ENCODE results near the gene SLC15A4. TPM values are rescaled to one million over a fixed set of nuclear protein-coding genes. Genes with fewer than 3 reads are reported as not detected.
"Not testable (repeated sequence)": the region's sequence is repeated elsewhere in the genome, so short reads cannot be mapped to it uniquely, and the experiment has no call there.

The SLC15A4 gene
- total RNA-seq, 1 donor from 2014 or later = 35.0 TPM

DNA sequence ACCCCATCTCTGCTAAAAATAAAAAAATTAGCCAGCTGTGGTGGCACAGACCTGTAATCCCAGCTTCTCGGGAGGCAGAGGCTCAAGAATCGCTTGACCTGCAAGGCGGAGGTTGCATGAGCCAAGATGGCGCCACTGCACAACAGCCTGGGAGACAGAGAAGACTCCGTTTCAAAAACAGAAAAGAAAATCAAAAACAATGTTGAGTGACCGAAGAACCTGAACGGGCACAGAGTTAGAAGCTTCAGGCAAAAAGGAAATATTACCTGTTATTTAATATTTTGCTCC lies 33.0 kb upstream of the SLC15A4 start:
- H3K4me1 ChIP-seq (ENCODE audit: control insufficient read depth in 3 of 3, insufficient read depth in 3 of 3, low read length in 3 of 3) = peaks cover 0 to 4% (median 3%) of the 10 kb centered on the region in 3 donors
- no peak overlapping the region for H3K4me3 ChIP-seq (ENCODE audit: low read length in 3 of 3)
- H3K27ac ChIP-seq (ENCODE audit: low read depth, low read length) = no peak overlapping the region
- no peaks in the 10 kb centered on the region for H3K9me3 ChIP-seq (ENCODE audit: control insufficient read depth in 3 of 3, low read length in 3 of 3)
- peaks cover 17 to 24% (median 19%) of the 10 kb centered on the region in 3 donors for H3K27me3 ChIP-seq (ENCODE audit: control insufficient read depth in 3 of 3, insufficient read depth in 3 of 3, low read length in 3 of 3)
- no peaks in the 10 kb centered on the region for H3K36me3 ChIP-seq (ENCODE audit: control insufficient read depth in 3 of 3, insufficient read depth in 3 of 3, low read length in 3 of 3)
- H3K9ac ChIP-seq (ENCODE audit: low read depth in 1 of 3, low read length in 3 of 3) = no peak overlapping the region

DNA sequence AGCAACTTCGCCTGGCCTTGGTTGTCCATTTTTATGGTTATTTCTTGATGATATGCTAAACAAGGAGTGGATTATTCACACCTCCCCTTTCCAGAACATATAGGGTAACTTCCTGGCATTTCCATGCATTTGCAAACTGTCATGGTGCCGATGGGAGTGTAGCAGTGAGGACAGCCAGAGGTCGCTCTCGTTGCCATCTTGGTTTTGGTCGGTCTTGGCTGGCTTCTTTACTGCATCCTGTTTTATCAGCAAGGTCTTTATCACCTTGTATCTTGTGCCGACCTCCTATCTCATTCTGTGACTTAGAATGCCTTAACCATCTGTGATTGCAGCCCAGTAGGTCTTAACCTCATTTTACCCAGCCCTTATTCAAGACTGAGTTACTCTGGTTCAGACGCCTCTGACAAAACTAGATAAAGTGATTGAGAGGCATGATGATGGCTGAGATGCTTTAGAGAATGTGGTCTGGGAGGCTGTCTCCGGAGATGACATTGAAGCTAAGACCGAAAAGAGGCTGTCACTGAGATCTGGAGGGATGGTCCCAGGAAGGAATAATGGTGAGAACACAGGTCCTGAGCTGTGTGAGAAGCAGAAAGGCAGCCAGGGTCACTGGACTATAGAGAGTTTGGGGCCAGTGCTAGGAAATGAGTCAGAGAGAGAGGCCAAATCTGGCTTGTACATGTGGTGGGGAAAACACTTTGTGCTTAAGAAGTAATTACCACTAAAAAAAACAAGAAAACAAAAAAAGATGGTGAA lies 32.5 kb upstream of the SLC15A4 start:
- Histone ChIP-seq H3K27me3 (ENCODE audit: control insufficient read depth in 3 of 3, insufficient read depth in 3 of 3, low read length in 3 of 3) (peaks cover 17 to 24% (median 19%) of the 10 kb centered on the region in 3 donors), H3K27ac (ENCODE audit: low read depth, low read length) (no peak overlapping the region), H3K4me1 (ENCODE audit: control insufficient read depth in 3 of 3, insufficient read depth in 3 of 3, low read length in 3 of 3) (peaks cover 0 to 4% (median 3%) of the 10 kb centered on the region in 3 donors), H3K4me3 (ENCODE audit: low read length in 3 of 3) (no peak overlapping the region), H3K9me3 (ENCODE audit: control insufficient read depth in 3 of 3, low read length in 3 of 3) (no peaks in the 10 kb centered on the region), H3K36me3 (ENCODE audit: control insufficient read depth in 3 of 3, insufficient read depth in 3 of 3, low read length in 3 of 3) (no peaks in the 10 kb centered on the region), H3K9ac (ENCODE audit: low read depth in 1 of 3, low read length in 3 of 3) (no peak overlapping the region)

DNA sequence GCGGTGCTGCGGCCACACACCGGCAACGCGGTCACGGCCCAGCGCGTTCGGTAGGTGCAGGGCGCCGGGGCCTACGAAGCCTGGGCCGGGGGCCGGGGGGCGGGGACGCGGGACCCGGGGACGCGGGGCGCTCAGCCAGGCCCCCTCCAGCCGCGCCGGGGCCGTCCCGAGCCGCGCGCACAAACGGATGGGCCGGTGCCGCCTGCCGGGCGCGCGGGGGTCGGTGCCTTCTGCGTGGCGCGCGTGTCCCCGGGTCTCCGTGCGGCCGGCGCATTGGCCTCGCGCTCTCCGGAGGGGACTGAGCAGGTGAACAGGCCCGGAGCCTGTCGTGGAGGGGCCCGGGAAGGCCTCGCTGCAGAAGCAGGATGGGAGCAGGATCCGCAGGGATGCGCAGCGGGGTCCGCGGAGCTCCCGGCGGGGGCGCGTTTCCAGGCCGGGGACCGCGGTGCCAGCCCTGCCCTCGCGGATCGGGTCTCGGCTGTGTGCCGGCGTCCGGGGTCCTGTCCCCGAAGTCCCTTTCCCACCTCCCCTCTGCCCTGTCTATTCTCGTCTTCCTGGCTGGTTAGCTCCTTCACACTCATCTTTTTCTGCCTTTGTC lies 29.9 kb upstream of the SLC15A4 start:
- H3K27ac ChIP-seq (ENCODE audit: low read depth, low read length) = no peak overlapping the region
- H3K36me3 ChIP-seq (ENCODE audit: control insufficient read depth in 3 of 3, insufficient read depth in 3 of 3, low read length in 3 of 3) = no peaks in the 10 kb centered on the region
- no peaks in the 10 kb centered on the region for H3K9me3 ChIP-seq (ENCODE audit: control insufficient read depth in 3 of 3, low read length in 3 of 3)
- peaks cover 0 to 4% (median 3%) of the 10 kb centered on the region in 3 donors for H3K4me1 ChIP-seq (ENCODE audit: control insufficient read depth in 3 of 3, insufficient read depth in 3 of 3, low read length in 3 of 3)
- peak overlapping the region; percentile 38 to 54 (median 54) for H3K4me3 ChIP-seq (ENCODE audit: low read length in 3 of 3)
- peaks cover 17 to 24% (median 19%) of the 10 kb centered on the region in 3 donors for H3K27me3 ChIP-seq (ENCODE audit: control insufficient read depth in 3 of 3, insufficient read depth in 3 of 3, low read length in 3 of 3)
- peak overlapping the region in 2 of 3 donors; percentile 38 to 60 for H3K9ac ChIP-seq (ENCODE audit: low read depth in 1 of 3, low read length in 3 of 3)

DNA sequence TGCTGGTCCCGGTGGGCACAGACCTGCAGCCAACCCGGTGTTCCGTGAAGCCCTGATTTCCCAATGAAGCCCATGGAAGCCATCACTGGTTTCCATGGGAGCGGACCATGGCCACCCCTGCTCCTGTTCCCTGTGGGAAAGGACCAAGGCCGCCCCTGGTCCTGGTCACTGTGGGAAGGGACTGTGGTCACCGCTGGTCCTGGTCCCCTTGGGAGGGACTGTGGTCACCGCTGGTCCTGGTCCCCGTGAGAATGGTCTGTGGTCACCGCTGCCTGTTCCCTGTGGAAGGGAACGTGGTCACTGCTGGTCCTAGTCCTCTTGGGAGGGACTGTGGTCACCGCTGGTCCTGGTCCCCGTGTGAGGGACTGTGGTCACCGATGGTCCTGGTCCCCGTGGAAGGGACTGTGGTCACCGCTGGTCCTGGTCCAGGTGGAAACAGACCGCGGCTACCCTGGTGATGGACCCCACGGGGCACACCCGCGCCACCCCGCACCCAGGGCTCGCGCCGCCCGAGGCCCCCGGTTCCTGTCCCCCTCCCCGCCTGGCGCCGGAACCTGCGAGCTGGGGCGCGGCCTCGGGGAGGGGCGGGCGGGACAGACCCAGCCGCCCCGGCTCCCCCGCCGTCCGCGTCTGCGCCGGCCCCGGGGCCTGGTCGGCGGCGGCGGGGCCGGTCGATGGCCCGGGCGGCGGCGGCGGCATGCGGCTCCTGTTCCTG lies 29.3 kb upstream of the SLC15A4 start, which contains the start of gene GLT1D1:
Gene GLT1D1, plus strand, starts transcription at position 594 of the 715 bp plus-strand sequence. Its CDS starts 104 bp downstream, at position 698.
- H3K36me3 ChIP-seq (ENCODE audit: control insufficient read depth in 3 of 3, insufficient read depth in 3 of 3, low read length in 3 of 3) = no peaks in the 10 kb centered on the region
- H3K4me1 ChIP-seq (ENCODE audit: control insufficient read depth in 3 of 3, insufficient read depth in 3 of 3, low read length in 3 of 3) = peaks cover 0 to 4% (median 3%) of the 10 kb centered on the region in 3 donors
- H3K27ac ChIP-seq (ENCODE audit: low read depth, low read length) = no peak within 1 kb of the TSS
- no peaks in the 10 kb centered on the region for H3K9me3 ChIP-seq (ENCODE audit: control insufficient read depth in 3 of 3, low read length in 3 of 3)
- H3K27me3 ChIP-seq (ENCODE audit: control insufficient read depth in 3 of 3, insufficient read depth in 3 of 3, low read length in 3 of 3) = peaks cover 17 to 24% (median 19%) of the 10 kb centered on the region in 3 donors
- H3K9ac ChIP-seq (ENCODE audit: low read depth in 1 of 3, low read length in 3 of 3) = peak within 1 kb of the TSS in 2 of 3 donors; percentile 38 to 60
- peak within 1 kb of the TSS; percentile 38 to 54 (median 54) for H3K4me3 ChIP-seq (ENCODE audit: low read length in 3 of 3)

DNA sequence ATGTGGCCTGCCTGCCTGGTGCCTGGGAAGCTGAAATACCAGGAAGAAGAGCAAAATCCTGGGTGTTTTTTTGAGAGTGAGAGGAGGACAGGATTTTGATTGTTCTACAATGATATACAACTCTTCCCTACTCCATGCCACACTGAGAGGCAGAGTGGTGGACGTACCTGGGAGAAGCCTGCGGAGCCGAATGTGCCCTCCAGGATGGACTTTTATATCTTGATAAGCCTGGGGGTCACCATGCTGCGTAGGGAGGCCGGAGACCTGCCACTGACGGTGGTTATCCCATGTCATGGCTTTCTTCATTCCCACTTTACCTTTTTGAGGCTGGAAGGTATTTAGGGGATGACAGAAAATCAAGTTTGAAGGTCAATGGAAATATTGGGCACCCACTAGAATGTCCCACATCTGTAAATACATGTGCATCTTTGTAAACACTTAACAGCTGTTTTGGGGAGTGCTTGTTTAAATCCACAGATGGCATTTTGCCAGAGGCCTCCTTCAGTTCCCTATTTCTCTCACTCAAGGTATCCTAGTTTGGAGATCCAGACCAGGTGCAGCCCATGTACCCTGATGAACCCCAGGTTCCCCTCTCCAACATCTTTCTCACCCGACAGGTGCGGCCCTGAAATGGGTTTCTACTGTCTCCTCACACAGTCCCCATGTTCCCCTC lies 28.4 kb upstream of the SLC15A4 start:
- Histone ChIP-seq H3K9me3 (ENCODE audit: control insufficient read depth in 3 of 3, low read length in 3 of 3) (no peaks in the 10 kb centered on the region), H3K27me3 (ENCODE audit: control insufficient read depth in 3 of 3, insufficient read depth in 3 of 3, low read length in 3 of 3) (peaks cover 17 to 24% (median 19%) of the 10 kb centered on the region in 3 donors), H3K4me1 (ENCODE audit: control insufficient read depth in 3 of 3, insufficient read depth in 3 of 3, low read length in 3 of 3) (peaks cover 0 to 4% (median 3%) of the 10 kb centered on the region in 3 donors), H3K27ac (ENCODE audit: low read depth, low read length) (no peak overlapping the region), H3K4me3 (ENCODE audit: low read length in 3 of 3) (no peak overlapping the region), H3K9ac (ENCODE audit: low read depth in 1 of 3, low read length in 3 of 3) (no peak overlapping the region), H3K36me3 (ENCODE audit: control insufficient read depth in 3 of 3, insufficient read depth in 3 of 3, low read length in 3 of 3) (no peaks in the 10 kb centered on the region)

DNA sequence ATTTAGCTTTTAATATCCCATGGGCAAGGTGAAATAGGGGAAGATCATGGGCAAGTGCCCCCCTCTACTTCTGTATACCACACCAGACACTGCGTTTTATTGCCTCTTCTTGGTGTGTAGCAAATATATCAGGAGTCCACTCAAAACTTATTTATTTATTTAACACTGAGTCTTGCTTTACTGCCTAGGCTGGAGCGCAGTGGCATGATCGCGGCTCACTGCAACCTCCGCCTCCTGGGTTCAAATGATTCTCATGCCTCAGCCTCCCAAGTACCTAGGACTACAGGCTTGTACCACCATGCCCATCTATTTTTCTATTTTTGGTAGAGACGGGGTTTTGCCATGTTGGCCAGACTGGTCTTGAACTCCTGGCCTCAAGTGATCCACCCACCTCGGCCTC lies 27.7 kb upstream of the SLC15A4 start:
- not testable (repeated sequence) for H3K27ac ChIP-seq (ENCODE audit: low read depth, low read length); H3K9me3 ChIP-seq (ENCODE audit: control insufficient read depth in 3 of 3, low read length in 3 of 3); H3K9ac ChIP-seq (ENCODE audit: low read depth in 1 of 3, low read length in 3 of 3); H3K4me3 ChIP-seq (ENCODE audit: low read length in 3 of 3); H3K36me3 ChIP-seq (ENCODE audit: control insufficient read depth in 3 of 3, insufficient read depth in 3 of 3, low read length in 3 of 3); H3K4me1 ChIP-seq (ENCODE audit: control insufficient read depth in 3 of 3, insufficient read depth in 3 of 3, low read length in 3 of 3)
- H3K27me3 ChIP-seq (ENCODE audit: control insufficient read depth in 3 of 3, insufficient read depth in 3 of 3, low read length in 3 of 3) = peaks cover 17 to 24% (median 19%) of the 10 kb centered on the region in 3 donors

DNA sequence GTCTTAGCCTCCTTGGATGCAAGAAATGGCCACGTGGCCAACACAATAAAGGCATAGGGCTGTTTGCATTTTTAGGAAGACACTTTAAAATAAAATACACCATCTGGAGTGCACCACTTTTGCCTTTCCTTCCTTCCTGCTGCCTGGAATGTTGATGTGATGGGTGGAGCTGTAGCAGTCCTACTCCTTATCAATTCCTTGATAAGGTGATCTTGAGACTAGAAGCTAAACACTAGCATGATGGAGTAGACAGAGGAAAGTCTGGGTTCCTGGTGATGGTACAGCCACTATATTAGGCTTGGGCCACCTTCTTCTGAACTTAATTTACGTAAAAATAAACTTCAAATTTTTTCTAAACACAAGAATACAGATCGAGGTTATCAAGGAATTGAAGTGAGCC lies 26.6 kb upstream of the SLC15A4 start:
- H3K4me1 ChIP-seq (ENCODE audit: control insufficient read depth in 3 of 3, insufficient read depth in 3 of 3, low read length in 3 of 3) = peaks cover 0 to 4% (median 3%) of the 10 kb centered on the region in 3 donors
- H3K36me3 ChIP-seq (ENCODE audit: control insufficient read depth in 3 of 3, insufficient read depth in 3 of 3, low read length in 3 of 3) = no peaks in the 10 kb centered on the region
- H3K27me3 ChIP-seq (ENCODE audit: control insufficient read depth in 3 of 3, insufficient read depth in 3 of 3, low read length in 3 of 3) = peaks cover 17 to 24% (median 19%) of the 10 kb centered on the region in 3 donors
- H3K27ac ChIP-seq (ENCODE audit: low read depth, low read length) = no peak overlapping the region
- H3K4me3 ChIP-seq (ENCODE audit: low read length in 3 of 3) = no peak overlapping the region
- H3K9ac ChIP-seq (ENCODE audit: low read depth in 1 of 3, low read length in 3 of 3) = no peak overlapping the region
- no peaks in the 10 kb centered on the region for H3K9me3 ChIP-seq (ENCODE audit: control insufficient read depth in 3 of 3, low read length in 3 of 3)

DNA sequence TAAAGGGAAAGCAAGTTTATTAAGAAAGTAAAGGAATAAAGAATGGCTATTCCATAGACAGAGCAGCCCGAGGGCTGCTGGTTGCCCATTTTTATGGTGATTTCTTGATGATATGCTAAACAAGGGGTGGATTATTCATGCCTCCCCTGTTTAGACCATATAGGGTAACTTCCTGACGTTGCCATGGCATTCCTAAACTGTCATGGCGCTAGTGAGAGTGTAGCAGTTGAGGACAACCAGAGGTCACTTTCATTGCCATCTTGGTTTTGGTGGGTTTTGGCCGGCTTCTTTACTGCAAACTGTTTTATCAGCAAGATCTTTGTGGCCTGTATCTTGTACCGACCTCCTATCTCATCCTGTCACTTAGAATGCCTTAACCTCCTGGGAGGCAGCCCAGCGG lies 26.0 kb upstream of the SLC15A4 start:
- peaks cover 15 to 23% (median 17%) of the 10 kb centered on the region in 3 donors for H3K27me3 ChIP-seq (ENCODE audit: control insufficient read depth in 3 of 3, insufficient read depth in 3 of 3, low read length in 3 of 3)
- not testable (repeated sequence) for H3K27ac ChIP-seq (ENCODE audit: low read depth, low read length); H3K4me1 ChIP-seq (ENCODE audit: control insufficient read depth in 3 of 3, insufficient read depth in 3 of 3, low read length in 3 of 3); H3K9me3 ChIP-seq (ENCODE audit: control insufficient read depth in 3 of 3, low read length in 3 of 3); H3K36me3 ChIP-seq (ENCODE audit: control insufficient read depth in 3 of 3, insufficient read depth in 3 of 3, low read length in 3 of 3); H3K9ac ChIP-seq (ENCODE audit: low read depth in 1 of 3, low read length in 3 of 3); H3K4me3 ChIP-seq (ENCODE audit: low read length in 3 of 3)

DNA sequence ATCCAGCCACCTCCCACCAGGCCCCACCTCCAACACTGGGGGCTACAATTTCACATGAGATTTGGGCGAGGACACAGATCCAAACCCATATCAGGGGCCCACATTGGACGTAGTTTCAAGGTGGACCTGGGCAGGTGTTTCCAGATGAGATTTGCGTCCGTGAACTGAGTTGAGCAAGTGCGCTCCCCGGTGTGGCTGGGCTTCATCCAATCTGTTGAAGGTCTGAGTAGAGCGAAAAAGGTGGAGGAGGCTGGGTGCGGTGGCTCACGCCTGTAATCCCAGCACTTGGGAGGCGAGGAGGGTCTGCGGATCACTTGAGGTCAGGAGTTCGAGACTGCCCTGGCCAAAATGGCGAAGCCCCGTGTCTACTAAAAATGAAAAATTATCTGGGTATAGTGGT lies 24.6 kb upstream of the SLC15A4 start:
- Histone ChIP-seq H3K27ac (ENCODE audit: low read depth, low read length) (no peak overlapping the region), H3K9ac (ENCODE audit: low read depth in 1 of 3, low read length in 3 of 3) (no peak overlapping the region), H3K4me3 (ENCODE audit: low read length in 3 of 3) (no peak overlapping the region), H3K4me1 (ENCODE audit: control insufficient read depth in 3 of 3, insufficient read depth in 3 of 3, low read length in 3 of 3) (no peaks in the 10 kb centered on the region), H3K36me3 (ENCODE audit: control insufficient read depth in 3 of 3, insufficient read depth in 3 of 3, low read length in 3 of 3) (no peaks in the 10 kb centered on the region), H3K27me3 (ENCODE audit: control insufficient read depth in 3 of 3, insufficient read depth in 3 of 3, low read length in 3 of 3) (peaks cover 7 to 10% (median 8%) of the 10 kb centered on the region in 3 donors), H3K9me3 (ENCODE audit: control insufficient read depth in 3 of 3, low read length in 3 of 3) (no peaks in the 10 kb centered on the region)
